ENCODE measurements around the gene CCDC182.

Gene CCDC182

GRCh38 chr17:57757735-57758134 is 12.6 kb upstream of the CCDC182 start:
- no peak for DNase-seq (ENCODE audit: low spot score)

- peak; percentile 52 for DNase-seq (ENCODE audit: low spot score)
These were observed 11.9 kb upstream of the CCDC182 start for GRCh38 chr17:57756951-57757350.

DNA sequence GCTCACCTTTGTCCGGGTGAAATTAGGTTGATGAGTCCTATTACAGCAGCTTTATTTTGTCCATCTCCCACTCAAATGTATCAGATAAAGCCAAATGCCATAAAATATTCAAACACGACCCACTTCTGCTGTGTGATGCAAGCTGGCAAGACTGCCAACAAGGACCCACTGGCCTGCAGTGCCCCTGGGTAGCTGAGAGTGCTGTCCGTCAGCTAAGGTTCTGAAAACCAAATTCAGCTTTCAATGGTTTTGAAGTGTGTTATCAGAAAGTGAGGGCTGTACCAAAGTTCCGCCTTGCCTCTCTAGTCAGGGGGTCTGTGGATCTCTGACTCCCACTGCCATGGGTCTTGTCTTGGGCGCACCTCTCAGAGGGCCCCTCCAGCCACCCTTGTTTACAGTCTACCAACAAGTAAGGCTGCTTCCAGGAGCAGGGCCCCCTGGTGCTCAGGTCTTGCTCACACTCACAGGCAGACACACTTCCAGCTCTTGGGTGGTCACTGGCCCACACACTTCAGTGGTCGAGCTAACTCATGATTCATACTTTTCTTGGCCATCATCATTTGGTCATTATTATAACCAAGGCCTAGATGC is 10.5 kb upstream of the CCDC182 start:
- DNase-seq (ENCODE audit: low spot score) = no peak

- DNase-seq (ENCODE audit: low spot score) = peak; percentile 87
These were observed 7.2 kb upstream of the CCDC182 start for GRCh38 chr17:57752031-57752905.

GRCh38 chr17:57751348-57751971 is 6.4 kb upstream of the CCDC182 start:
- DNase-seq (ENCODE audit: low spot score) = no peak

DNA sequence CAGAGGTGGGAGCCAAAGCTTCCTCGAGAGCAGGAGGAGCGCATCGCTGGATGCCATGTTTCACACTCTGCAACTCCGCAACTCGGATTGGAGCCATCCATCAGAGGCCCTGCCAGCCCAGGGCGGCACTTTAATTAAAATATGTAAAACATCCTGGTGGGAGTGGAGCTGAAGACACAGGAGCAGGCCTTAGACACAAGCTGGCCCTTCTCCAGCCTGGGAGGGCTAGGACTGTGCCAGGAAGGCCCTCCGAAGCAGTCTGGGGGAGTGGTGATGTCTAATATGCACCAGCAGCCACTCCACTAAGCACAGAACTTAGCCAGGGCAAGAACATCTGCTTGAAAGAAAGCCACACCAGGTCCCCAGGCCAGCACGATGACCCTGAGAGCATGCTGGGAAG is 5.8 kb upstream of the CCDC182 start:
- DNase-seq (ENCODE audit: low spot score) = no peak

GRCh38 chr17:57750109-57750871 is 5.2 kb upstream of the CCDC182 start:
- DNase-seq (ENCODE audit: low spot score) = no peak

GRCh38 chr17:57749701-57750100 is 4.6 kb upstream of the CCDC182 start:
- no peak for DNase-seq (ENCODE audit: low spot score)

DNA sequence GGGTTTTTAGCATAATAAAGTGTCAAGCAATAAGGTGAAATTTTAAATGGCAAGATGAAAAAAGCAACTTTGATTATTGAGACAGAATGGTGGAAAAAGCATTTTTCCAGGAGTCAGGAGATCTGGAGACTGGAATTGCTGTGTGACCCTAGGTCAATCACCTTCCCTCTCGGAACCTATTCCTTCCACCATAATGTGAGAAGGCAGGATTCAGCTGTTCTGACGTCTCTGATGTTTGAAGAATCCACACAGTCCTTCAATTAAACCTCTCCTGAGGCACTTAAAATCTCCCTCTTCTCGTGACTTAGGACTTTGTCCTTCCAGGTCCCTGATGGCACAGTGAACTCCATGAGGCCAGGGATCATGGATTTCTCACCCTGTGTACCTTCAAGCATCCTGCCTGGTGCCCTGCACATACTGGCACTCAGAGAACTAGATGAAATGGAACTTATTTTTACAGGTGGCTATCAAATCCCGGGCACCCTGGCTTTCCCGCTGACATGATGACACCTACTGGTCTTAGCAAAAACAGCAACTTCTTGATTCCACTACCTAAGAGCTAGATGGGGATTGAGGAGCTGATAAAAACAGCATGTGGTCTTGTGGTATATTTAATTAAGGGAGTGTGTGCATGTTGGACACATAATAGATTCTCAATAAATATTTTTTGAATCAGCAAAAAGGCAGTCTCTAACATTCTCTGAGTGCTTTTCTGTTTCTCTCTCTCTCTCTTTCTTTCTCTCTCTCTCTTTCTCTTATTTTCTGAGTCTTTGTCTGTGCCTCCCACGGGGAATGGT is 2.3 kb upstream of the CCDC182 start:
- peak; percentile 79 for DNase-seq (ENCODE audit: low spot score)

DNA sequence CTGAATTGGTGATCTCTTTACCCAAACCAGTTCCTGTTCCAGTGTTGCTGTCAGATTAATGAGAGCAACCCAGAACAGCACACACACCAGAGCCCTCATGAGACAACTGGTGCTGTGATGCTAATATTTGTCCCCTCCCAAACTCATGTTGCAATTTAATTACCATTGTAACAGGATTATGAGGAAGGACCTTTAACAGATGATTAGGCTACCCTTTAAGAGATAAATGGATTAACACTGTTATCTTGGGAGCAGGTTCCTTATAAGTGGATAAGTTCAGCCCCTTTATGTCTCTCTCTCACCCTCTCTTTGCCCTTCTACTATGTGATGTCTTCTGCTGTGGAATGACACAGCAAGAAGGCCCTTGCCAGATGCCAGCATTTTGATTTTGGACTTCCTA is 1.1 kb upstream of the CCDC182 start:
- DNase-seq (ENCODE audit: low spot score) = peak; percentile 64

DNA sequence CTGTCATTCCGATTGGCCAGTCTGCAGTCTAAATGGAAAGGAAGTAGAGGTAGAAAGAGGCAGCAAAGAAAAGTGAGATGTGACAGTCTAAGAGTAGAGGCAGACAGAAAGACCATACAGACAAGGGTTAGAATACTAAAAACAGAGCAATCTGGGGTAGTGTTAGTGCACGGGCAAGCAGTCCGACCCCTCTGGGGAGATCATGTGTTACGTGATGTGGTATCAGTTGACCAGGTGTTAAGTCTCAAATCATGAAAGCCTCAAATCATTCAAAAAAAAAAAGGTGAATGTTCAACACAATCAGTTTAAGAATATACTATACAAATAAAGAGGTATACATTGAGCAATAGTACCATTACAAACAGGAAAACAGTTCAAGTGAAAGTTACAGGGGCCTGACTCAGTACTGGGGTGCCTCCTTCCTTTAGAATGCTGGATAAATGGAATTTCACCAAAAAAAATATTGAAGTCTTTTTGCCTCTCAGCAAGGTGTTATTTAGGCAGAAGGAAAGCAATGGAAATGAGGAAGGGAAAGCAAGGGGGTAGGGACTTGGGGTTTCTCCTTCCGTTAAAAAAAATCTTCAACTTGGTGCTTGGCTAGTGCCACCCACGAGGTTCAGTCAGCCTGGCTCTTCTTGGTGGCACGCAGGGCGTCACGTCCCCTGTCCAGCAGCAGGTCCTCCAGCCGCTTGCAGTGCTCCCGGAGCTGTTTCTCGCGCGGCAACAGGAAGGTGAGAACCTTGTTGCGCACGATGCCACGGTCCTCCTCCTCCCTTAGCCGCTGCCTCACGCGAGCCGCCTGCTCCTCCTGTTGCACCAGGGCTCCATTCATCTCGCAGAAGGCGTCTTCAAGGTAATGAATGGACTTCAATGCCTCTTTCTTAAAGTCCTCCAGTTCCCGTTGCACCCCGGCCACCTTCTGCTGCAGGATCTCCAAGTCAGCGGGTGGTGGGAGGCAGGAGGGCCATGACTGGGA is 616 bp downstream of the CCDC182 start:
- no peak for DNase-seq (ENCODE audit: low spot score)

DNA sequence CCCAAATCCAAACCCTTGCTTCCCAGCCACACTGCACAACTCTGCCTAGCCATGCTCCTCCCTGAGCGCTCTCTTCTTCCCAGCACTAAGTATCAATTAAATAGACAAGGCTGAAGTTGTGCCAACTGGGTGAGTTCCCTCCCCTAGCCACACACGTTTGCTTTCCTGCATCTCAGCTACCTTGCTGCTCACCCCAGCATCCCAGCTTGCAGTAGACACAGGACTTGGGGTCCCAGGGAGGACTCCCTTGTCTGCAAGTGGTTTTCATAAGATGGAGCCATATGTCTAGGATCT is 4.9 kb downstream of the CCDC182 start:
- DNase-seq (ENCODE audit: low spot score) = no peak

- peak; percentile 62 for DNase-seq (ENCODE audit: low spot score)
These were observed 5.5 kb downstream of the CCDC182 start for GRCh38 chr17:57739402-57740234.

DNA sequence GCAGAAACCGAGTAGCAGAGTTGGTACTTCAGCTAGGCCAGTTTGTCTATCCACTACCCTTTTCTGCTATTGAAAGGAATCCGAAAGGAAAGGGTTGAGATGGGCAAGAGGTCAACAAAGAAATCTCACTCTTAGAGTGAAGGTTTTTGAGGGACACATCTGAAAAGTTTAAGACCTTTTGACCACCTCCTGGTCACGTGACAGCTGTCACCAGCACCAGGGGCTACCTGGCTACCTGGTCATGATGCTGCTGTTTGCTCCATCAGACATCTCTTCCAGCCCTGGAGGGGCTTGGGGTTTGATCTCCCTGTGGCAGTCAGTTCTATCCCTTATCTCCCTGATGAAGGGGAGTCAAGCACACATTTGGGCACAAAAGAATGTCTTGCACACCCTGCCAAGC is 7.6 kb downstream of the CCDC182 start:
- DNase-seq (ENCODE audit: low spot score) = no peak

GRCh38 chr17:57735707-57736106 is 9.4 kb downstream of the CCDC182 start:
- peak; percentile 56 for DNase-seq (ENCODE audit: low spot score)

GRCh38 chr17:57735230-57735629 is 9.9 kb downstream of the CCDC182 start:
- no peak for DNase-seq (ENCODE audit: low spot score)

GRCh38 chr17:57733085-57733484 is 12.0 kb downstream of the CCDC182 start:
- no peak for DNase-seq (ENCODE audit: low spot score)

- DNase-seq (ENCODE audit: low spot score) = no peak
These were observed 13.0 kb downstream of the CCDC182 start for GRCh38 chr17:57732062-57732461.

DNA sequence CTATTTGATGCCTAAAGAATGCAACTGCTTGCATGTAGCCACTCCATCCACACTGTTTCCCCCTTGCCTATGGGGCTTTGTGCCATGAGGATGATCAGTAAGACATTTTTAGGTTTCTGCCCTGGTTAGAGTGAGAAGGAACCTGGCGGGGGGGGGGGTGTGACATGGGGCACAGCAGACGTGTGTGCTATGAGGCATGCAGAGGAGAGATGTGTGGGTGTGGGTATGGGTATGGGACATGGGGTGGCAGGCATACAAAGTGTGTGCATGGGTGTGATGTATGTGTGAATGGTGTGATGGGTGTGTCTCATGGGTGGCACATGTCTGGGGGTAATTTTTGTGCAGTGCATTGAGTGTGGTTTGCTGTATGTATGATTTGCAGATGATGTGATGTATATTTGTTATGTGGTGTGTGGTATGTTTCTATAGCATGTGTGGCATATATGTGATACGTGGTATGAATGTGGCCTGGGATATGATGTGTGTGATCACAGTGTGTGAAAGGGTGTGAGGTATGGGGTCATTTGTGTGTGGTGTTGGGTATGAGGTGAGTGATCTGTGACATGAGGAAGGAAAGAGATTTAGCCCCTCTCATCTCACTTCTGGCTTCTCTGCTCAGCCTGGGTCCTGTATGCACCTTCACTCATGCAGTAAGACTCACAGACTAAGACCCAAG is 14.9 kb downstream of the CCDC182 start:
- no peak for DNase-seq (ENCODE audit: low spot score)

Measured in SK-N-DZ (cell line).